ENCODE measurements around the gene ATXN7L1. TPM values are rescaled to one million over a fixed set of nuclear protein-coding genes. Genes with fewer than 3 reads are reported as not detected.

ATXN7L1 gene
- total RNA-seq, 2 donors from 2014 or later: 3.6 to 5.4 TPM

DNA sequence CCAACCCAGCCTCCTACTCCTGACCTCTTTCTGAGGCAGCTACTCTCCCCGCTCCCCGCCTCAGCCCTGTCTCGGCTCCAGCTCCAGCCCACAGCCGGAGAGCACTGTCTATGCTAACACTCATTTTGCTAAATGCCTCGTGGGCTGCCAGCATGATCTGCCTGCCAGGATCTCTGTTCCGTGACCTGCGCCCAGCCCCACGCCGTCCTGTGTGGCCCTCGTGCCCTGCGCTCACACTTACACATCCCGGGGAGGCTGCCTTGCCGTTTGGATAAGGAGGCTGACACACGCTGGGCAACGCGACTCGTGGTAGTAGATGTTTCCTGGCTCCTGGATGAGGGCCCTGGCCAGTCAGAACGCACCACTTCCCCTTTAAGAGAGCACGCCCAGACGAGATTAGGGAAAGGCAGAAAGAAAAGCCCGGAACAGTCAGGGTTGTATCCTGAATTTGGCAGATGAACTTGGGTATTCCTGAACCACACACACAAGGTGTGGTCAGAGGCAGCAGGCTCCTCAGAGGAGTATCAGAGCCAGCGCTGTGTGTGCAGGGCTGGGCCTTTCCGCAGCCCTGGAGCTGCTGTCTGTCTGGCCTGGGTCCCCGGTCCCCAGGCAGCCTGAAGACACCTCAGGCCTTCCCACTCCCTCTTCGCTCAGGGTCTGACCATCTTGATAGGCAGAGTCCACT lies 197.4 kb downstream of the ATXN7L1 start:
- no peak for ATAC-seq
- Mint-ChIP-seq H3K9me3 (no peaks in the 10 kb centered on the region), H3K4me3 (peak overlapping the region; percentile 84), H3K27me3 (no peaks in the 10 kb centered on the region), H3K27ac (peak overlapping the region; percentile 83 to 88), H3K36me3 (no peaks in the 10 kb centered on the region), H3K4me1 (ENCODE audit: low read depth in 2 of 2) (peaks cover 43 to 44% of the 10 kb centered on the region in 2 donors)
- peak; percentile 59 for DNase-seq (ENCODE audit: low spot score)

DNA sequence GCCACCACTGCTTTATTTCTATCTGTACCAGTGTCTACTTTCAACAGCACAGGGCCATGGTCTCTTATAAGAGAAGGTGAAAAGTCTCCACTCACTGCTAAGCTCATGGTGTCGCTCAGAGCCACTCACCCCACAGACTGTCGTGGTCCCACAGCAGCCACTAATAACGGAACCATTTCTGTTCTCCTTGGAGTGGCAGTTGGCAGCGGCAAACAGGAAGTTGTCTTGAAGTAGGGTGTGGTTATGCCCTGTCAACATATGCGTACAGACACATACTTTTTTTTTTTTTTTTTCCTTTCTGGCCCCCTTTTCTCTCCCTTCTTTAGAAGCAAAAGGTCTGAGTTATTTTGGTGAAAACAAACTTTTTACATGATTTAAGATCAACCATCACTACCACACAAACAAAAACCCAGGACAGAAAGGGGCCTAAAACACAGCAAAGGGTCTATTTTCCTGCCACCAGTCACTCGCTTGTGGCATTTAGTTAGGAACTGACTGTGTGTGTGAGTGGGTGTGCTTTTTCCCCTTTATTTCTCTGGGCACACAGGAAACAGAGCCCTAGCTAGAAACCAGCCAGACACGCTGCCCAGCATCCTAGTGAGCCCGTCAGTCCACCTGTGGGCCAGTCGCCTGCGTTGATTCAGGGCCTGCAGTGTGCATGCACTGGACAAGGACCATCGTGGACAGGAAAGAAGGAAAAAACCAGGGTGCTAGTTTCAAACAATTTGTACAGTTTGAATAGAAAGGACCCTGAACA lies 198.4 kb downstream of the ATXN7L1 start:
- H3K36me3 Mint-ChIP-seq: no peaks in the 10 kb centered on the region

DNA sequence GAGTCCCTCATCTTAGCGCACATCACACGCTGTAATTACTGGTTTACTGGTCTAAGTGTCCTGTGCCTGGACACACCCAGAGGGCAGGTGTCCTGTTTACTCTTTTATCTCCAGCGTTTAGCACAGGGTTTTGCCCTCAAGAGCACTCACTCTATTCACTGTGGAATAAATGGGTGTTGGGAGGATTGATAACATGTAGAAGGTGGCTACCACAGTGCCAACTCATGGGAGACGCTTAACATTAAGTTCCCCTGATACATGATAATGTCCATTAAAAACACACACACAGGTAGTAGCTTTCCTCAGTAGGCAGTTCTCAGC lies 199.0 kb downstream of the ATXN7L1 start:
- Mint-ChIP-seq H3K9me3 (no peaks in the 10 kb centered on the region), H3K36me3 (no peaks in the 10 kb centered on the region), H3K27me3 (no peaks in the 10 kb centered on the region), H3K4me3 (peak overlapping the region; percentile 84), H3K27ac (peak overlapping the region; percentile 83 to 88), H3K4me1 (ENCODE audit: low read depth in 2 of 2) (peaks cover 43 to 44% of the 10 kb centered on the region in 2 donors)
- peak; percentile 12 for DNase-seq (ENCODE audit: low spot score)
- no peak for ATAC-seq

More for the DNA sequence above, 198.4 kb downstream of the ATXN7L1 start:
- Mint-ChIP-seq H3K27ac (peak overlapping the region; percentile 83 to 88), H3K27me3 (no peaks in the 10 kb centered on the region), H3K9me3 (no peaks in the 10 kb centered on the region), H3K4me1 (ENCODE audit: low read depth in 2 of 2) (peaks cover 43 to 44% of the 10 kb centered on the region in 2 donors), H3K4me3 (peak overlapping the region; percentile 84)
- DNase-seq (ENCODE audit: low spot score): peak; percentile 73
- peak; percentile 89 to 92 for ATAC-seq

DNA sequence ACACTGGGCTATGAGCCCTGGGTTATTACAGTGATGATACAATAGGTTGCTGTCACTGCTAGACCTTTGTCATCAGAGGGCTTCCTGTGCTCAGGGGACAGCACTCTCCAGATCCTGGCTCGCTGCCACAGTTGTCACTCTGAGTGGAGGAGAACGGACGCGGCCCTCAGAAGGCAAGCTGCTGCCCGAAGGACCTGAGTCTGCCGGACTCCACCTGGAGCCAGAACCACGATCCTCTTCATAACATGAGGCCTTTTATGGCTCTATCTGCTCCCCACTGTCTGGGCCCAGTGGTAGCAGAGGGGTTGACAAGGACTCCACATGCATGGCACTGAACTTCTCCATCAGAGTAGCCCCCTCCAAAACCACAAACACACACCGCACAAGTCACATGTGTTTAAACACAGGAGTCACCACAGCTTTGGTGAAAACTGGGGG lies 200.4 kb downstream of the ATXN7L1 start:
- H3K4me1 Mint-ChIP-seq (ENCODE audit: low read depth in 2 of 2): peaks cover 43 to 44% of the 10 kb centered on the region in 2 donors

DNA sequence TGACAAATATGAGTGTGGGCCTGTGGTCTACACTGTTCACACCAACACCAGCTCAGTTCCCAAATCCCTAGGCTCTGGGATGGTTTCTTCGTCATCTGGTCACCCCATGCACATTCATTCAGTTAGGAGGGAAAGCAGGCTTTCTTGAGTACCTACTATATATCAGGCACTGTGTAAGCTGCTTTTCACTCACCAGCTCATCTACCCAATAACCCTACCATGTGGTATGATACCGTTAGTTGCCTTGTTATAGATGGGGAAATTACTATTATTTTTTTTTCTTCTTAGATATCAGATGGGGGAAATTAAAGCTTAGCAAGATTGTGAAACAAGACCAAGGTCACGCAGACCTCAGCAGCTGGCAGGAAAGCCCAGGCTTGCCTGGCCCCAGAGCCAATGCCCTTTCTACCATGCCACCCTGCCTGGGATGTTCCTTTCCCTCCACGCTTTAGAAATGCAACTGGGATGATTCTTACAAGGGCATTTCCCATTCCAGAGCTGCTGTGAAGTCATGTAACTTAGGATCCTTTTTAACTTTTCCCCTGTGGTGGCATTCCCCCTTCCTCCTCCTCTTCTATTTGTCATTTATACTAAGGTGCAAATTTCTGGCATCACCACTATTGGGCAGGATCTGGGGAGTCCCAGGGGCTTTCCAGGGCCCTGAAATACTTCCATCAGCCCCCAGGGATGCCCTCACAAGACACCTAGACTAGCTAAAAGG lies 202.0 kb downstream of the ATXN7L1 start:
- H3K27me3 Mint-ChIP-seq: no peaks in the 10 kb centered on the region

More for the DNA sequence above, 200.4 kb downstream of the ATXN7L1 start:
- Mint-ChIP-seq H3K27me3 (no peaks in the 10 kb centered on the region), H3K9me3 (no peaks in the 10 kb centered on the region), H3K27ac (peak overlapping the region in 1 of 2 donors; percentile 40), H3K36me3 (no peaks in the 10 kb centered on the region), H3K4me3 (no peak overlapping the region)
- peak; percentile 69 to 78 for ATAC-seq
- DNase-seq (ENCODE audit: low spot score): peak; percentile 64

DNA sequence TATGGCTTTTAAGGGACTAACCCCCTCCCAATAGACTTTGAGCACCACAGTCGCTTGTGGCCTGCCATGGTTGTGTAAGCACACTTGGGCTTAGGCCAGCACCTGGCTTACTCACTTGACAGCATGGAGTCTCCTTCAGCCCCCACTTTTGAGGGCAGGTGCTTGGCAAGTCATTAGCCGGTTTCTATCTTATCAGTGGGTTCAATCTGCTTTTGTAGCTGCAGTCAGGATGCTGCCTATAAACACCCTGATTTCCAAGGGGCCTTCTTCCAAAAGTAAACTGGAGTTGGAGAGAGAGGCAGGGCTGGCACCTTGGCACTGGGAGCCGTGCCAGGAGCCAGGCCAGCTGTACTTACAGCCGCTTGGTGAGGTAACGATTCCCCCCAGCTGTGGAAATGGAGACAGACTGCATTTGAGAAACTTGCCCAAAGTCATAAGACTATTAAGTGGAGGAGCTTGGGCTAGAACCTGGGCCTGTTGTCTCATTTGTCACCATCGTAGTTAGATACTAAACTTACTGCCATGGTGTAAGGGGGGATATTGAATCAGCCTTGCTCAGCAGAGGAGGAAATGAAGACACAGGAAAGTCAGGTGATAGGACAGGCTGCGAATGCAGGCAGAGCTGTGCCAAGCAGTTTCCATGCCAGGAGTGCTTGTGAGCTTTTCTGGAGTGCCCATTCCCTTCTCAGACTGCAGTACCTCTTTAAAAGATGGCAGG lies 202.9 kb downstream of the ATXN7L1 start:
- no peak for ATAC-seq
- Mint-ChIP-seq H3K4me3 (no peak overlapping the region), H3K27me3 (no peaks in the 10 kb centered on the region), H3K36me3 (no peaks in the 10 kb centered on the region), H3K4me1 (ENCODE audit: low read depth in 2 of 2) (peaks cover 35% of the 10 kb centered on the region in 2 donors), H3K9me3 (no peaks in the 10 kb centered on the region), H3K27ac (peak overlapping the region in 1 of 2 donors; percentile 59)
- DNase-seq (ENCODE audit: low spot score): peak; percentile 20

More for the DNA sequence above, 202.0 kb downstream of the ATXN7L1 start:
- H3K27ac Mint-ChIP-seq: peak overlapping the region; percentile 4 to 50
- peak; percentile 60 for DNase-seq (ENCODE audit: low spot score)
- H3K9me3 Mint-ChIP-seq: no peaks in the 10 kb centered on the region
- H3K36me3 Mint-ChIP-seq: no peaks in the 10 kb centered on the region
- H3K4me1 Mint-ChIP-seq (ENCODE audit: low read depth in 2 of 2): peaks cover 43% of the 10 kb centered on the region in 2 donors
- no peak for ATAC-seq
- H3K4me3 Mint-ChIP-seq: no peak overlapping the region

DNA sequence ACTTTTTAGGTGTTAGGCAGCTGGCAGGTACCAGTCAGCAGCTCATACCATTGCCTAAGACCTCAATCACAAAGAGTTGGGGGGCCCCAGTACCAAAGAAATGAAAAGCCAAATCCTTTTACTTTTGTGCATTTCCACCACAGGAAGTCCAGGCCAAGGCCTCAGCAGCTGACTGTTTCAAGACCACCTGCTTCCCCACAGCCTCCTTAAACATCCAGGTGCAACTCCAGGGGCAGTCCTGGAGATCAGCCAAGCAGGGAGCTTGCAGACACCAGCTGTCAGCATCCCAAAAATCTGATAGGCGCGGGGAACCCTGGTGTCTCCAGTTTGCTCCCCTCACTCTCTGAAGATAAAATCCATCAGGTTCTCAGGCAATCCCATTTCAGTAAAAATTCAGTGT lies 203.6 kb downstream of the ATXN7L1 start:
- ATAC-seq (no peak), DNase-seq (ENCODE audit: low spot score) (peak; percentile 5)
- no peaks in the 10 kb centered on the region for H3K9me3 Mint-ChIP-seq
- no peak overlapping the region for H3K27ac Mint-ChIP-seq
- no peaks in the 10 kb centered on the region for H3K27me3 Mint-ChIP-seq
- no peak overlapping the region for H3K4me3 Mint-ChIP-seq
- H3K4me1 Mint-ChIP-seq (ENCODE audit: low read depth in 2 of 2): peaks cover 28% of the 10 kb centered on the region in 2 donors
- no peaks in the 10 kb centered on the region for H3K36me3 Mint-ChIP-seq

DNA sequence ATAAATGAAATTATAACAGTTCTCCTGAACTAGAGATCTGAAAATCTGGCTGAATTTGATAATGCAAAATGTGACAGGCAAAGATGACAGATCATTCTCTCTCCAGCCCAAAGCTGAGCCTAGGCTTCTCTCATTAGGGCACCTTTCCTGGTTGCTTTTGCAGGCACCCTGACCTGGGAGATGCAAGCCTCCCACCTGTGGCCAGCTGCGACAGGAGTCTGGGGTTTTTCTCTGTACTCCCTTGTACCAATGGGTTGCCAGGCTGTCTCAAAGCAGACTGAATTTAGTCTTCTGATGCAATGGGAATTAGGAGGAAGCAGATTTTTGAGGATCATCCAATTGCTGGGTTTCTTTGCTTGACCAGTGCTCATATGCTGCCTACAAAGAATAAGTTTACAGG lies 210.1 kb downstream of the ATXN7L1 start:
- no peaks in the 10 kb centered on the region for H3K36me3 Mint-ChIP-seq
- H3K27ac Mint-ChIP-seq: no peak overlapping the region
- H3K27me3 Mint-ChIP-seq: no peaks in the 10 kb centered on the region
- no peaks in the 10 kb centered on the region for H3K4me1 Mint-ChIP-seq (ENCODE audit: low read depth in 2 of 2)
- H3K9me3 Mint-ChIP-seq: no peaks in the 10 kb centered on the region
- no peak overlapping the region for H3K4me3 Mint-ChIP-seq
- DNase-seq (ENCODE audit: low spot score) (no peak), ATAC-seq (no peak)

DNA sequence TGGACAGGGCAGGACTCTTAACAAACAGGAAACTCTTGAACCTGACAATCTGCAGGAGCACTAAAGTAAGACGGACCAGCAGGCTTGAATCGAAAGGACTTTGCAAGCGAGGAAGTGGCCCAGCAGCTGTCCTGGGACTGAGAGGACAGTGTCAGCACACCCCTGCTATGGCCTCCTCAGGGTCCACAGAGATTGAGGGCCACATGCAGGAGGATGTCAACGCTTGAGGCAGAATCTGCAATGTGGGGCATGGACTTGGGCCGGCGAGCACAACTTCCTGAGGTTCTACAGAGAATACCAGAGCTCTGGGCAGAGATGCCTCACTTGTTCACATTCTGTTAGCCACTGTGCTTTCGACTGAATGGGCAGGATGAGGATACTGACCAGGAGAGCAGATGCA lies 210.7 kb downstream of the ATXN7L1 start:
- H3K4me3 Mint-ChIP-seq: no peak overlapping the region
- H3K36me3 Mint-ChIP-seq: no peaks in the 10 kb centered on the region
- DNase-seq (ENCODE audit: low spot score) (no peak), ATAC-seq (no peak)
- H3K27me3 Mint-ChIP-seq: no peaks in the 10 kb centered on the region
- no peaks in the 10 kb centered on the region for H3K4me1 Mint-ChIP-seq (ENCODE audit: low read depth in 2 of 2)
- no peaks in the 10 kb centered on the region for H3K9me3 Mint-ChIP-seq
- no peak overlapping the region for H3K27ac Mint-ChIP-seq

DNA sequence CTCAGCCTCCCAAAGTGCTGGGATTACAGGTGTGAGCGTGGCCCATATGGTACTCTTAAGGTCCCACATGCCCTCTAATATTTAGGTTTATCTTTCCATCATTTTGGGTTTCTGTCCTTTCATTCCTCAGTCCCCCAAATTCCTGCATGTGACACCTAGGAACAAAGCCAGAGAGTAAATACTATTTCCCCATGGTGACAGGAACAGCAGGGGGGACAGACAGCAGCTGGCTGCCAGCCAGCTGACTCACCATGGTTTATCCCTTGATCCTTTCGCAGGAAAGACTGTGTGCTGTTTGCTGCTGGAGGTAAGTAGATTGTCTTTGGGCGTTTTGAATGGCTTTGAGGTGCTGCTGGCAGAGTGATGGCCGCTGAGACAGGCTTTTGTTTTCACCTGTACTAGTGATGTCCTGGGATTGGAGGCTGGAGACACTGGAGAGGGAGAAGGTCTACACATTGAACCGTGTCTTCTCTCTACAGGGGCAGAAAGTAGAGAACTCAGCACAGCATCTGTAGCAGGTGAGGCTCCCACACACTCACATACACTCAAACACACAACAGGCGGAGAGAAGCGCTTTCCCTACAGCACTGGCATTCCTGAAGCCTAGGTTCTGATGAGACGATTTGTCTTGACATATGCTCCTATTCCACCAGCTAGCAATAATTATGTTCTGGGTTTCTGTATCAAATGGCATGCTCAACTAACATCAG lies 211.4 kb downstream of the ATXN7L1 start:
- Mint-ChIP-seq H3K36me3 (no peaks in the 10 kb centered on the region), H3K27me3 (no peaks in the 10 kb centered on the region), H3K4me3 (no peak overlapping the region), H3K9me3 (no peaks in the 10 kb centered on the region), H3K27ac (no peak overlapping the region), H3K4me1 (ENCODE audit: low read depth in 2 of 2) (peaks cover 3% of the 10 kb centered on the region in 2 donors)
- DNase-seq (ENCODE audit: low spot score) (no peak), ATAC-seq (no peak)

DNA sequence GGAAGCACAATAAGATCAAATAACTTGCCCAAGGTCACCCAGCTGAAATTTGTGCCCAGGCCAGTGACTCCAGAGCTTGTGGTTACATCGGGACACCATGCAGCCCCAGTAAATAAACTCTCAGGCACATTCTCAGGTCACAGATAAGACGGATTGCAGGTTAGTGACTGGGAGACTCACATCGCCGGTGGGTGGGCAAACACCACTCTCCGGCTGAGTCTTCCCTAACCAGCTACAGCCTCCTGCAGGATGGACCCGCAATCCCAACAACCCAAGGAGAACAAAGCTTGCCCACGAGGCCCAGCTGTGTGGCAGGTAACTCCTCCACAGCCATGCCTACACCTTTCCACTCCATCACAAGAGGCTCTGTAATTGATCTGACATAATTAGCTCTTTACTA lies 213.4 kb downstream of the ATXN7L1 start:
- ATAC-seq (no peak), DNase-seq (ENCODE audit: low spot score) (no peak)
- Mint-ChIP-seq H3K36me3 (no peaks in the 10 kb centered on the region), H3K9me3 (no peaks in the 10 kb centered on the region), H3K27me3 (no peaks in the 10 kb centered on the region), H3K27ac (no peak overlapping the region), H3K4me1 (ENCODE audit: low read depth in 2 of 2) (peaks cover 5% of the 10 kb centered on the region in 2 donors), H3K4me3 (no peak overlapping the region)

DNA sequence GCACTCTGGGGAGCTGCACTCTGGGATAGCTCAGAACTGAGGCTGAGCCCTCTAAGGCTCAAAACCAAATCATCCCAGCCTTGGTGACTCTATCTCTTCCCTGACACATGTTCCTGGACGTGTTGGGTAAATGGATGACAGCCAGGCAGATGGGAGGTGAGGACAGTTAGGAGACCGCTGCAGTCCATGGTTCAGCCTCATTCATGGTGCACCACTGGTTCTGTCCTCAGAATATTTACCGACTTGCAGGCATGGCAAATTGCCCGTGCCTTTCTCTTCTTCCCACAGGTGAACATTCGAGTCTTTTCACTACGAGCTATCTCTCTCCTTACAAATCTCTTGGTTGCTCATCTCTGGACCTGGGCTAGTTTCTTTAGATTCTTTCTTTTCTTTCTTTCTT lies 214.8 kb downstream of the ATXN7L1 start:
- Mint-ChIP-seq H3K27me3 (no peaks in the 10 kb centered on the region), H3K9me3 (no peaks in the 10 kb centered on the region), H3K36me3 (no peaks in the 10 kb centered on the region), H3K4me1 (ENCODE audit: low read depth in 2 of 2) (peaks cover 8 to 9% of the 10 kb centered on the region in 2 donors), H3K4me3 (no peak overlapping the region), H3K27ac (no peak overlapping the region)
- ATAC-seq (no peak), DNase-seq (ENCODE audit: low spot score) (no peak)

Data from natural killer cell treated with Interleukin-12 subunit alpha and Interleukin-12 subunit beta and Interleukin-15 and Interleukin-18, amount 100 ng/mL, for 72 hours (primary cell).